Stimulated activated CD8-positive, alpha-beta memory T cell treated with anti-CD3 and anti-CD28 coated beads, Interleukin-7, amount 100 ng/mL, for 4 hours (primary cell): Measurements from ENCODE around the gene AKAP9.
"Not testable (repeated sequence)": the region's sequence is repeated elsewhere in the genome, so short reads cannot be mapped to it uniquely, and the experiment has no call there.

Source experiments
- DNase-seq, 2 donors: peaks; one replicate each; pipeline ENCODE4 v3.0.0-alpha.2; 2020; ENCODE audit warnings: low read depth in 2 of 2

The AKAP9 gene

DNA sequence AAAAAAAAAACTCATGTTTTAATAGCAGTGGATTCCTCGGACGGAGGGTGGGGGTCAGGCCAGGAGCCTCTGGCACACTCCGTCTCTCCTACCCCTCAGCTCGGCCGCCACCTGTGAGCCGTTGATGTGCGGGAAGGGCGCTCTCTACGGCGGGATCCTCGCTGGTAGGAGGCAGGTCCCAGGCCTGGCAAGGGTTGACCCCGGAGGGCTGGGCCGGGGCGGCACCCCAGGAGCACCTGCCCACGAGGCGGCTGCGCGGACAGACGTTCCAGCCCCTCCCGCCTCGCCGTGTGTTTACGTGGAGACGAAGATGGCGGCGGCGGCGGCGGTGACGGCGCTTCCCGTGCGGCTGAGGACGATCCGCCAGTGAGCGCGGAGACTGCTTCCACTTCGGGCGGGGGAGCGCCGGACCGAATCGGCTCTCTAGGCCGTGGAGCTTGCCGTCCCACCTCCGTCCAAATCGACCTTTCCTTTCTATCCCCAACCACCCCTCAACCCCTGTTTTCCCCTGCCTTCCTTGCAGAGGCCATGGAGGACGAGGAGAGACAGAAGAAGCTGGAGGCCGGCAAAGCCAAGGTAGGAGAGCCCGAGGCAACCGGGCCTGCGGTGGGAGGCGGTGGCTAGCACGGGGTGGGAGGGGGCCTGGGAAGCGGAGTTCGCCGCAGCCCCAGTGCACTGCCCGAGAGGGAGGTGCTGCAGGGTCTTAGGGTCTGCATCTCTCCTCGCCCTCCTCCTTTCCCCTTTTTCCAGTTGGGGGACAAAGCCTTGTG is at the start of gene AKAP9:
AKAP9 (plus strand) TSS at position 291 of the 770 bp plus-strand sequence; CDS start at position 529, 238 bp downstream.
- peak; percentile 63 to 83 for DNase-seq

GRCh38 chr7:91892099-91892705 is 48.5 kb upstream of the AKAP9 start:
- no peak for DNase-seq

DNA sequence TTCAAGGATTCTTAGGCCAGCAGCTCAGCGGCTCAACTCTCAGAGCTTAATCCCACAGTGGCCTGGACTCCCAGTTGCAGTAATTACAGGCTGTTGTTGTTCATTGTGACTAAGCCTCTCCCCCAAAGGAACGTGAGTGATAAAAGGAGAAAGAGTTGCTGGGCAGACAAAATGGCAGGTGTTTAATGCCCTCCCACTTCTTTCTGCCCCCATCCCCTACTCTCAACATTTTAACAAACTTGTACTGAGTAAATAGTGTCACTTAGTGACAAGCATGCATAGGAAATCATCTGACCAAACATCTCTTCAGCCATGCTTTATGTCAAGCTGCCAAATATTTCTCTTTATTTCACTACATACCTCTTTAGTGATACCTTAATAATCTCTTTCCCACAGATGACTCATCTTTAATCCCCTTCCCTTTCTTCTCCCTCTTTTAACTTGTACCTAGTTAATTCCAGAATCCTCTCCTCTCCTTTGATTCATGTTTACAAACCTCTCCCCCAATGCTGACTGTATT is 47.8 kb upstream of the AKAP9 start:
- DNase-seq: no peak

GRCh38 chr7:91893699-91894098 is 47.0 kb upstream of the AKAP9 start:
- DNase-seq: not testable (repeated sequence)

- no peak for DNase-seq
Measured at GRCh38 chr7:91894781-91895480, 45.7 kb upstream of the AKAP9 start.

GRCh38 chr7:91898240-91898992 is 42.2 kb upstream of the AKAP9 start:
- no peak for DNase-seq

GRCh38 chr7:91899563-91899962 is 41.1 kb upstream of the AKAP9 start:
- no peak for DNase-seq

- DNase-seq: no peak
Measured at GRCh38 chr7:91910171-91910570, 30.5 kb upstream of the AKAP9 start.

- no peak for DNase-seq
Measured at GRCh38 chr7:91911121-91911520, 29.5 kb upstream of the AKAP9 start.

GRCh38 chr7:91912494-91912893 is 28.2 kb upstream of the AKAP9 start:
- DNase-seq: no peak

- no peak for DNase-seq
Measured at GRCh38 chr7:91913612-91914011, 27.1 kb upstream of the AKAP9 start.

GRCh38 chr7:91915401-91916050 is 25.1 kb upstream of the AKAP9 start:
- DNase-seq: no peak

- DNase-seq: no peak
Measured at GRCh38 chr7:91916051-91916440, 24.6 kb upstream of the AKAP9 start.

- no peak for DNase-seq
Measured at GRCh38 chr7:91918356-91918755, 22.3 kb upstream of the AKAP9 start.

- DNase-seq: no peak
Measured at GRCh38 chr7:91922857-91923256, 17.8 kb upstream of the AKAP9 start.

DNA sequence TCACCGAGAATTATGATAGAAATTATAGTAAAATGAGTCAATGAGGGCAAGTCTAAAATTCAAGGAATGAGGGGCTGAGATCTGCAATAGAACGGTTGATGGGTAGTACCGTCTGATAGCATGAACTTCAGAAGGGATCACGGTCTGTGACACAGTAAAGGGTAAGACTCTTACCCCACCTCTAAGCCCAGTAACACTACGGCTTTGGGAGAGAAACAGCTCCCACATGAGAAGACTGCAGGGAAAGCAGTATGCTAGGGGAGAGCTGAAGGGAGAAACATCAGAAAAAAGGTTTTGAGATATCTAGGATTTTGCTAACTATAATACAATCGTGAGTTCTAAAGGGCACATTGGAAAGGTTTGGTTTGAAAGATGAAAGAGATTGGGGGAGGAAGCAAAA is 12.8 kb upstream of the AKAP9 start:
- no peak for DNase-seq

DNA sequence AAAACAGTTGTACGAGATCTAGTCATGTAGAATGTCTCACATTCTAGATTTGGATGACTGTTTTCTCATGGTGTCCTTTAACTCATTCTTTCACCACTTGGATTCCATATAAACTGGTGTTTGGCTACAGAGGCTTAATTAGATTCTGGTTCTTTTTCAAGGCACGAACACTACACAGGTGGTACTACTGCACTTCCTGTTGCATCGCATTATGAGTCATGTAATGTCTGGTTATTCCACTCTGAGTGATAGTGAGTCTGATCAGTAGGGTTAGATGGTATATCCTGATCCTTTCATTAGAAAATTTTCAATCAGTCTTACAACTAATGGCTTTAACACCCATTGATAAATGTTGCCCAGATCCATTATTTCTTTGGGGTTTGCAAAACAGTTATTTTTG is 11.2 kb upstream of the AKAP9 start:
- no peak for DNase-seq

- DNase-seq: peak in 1 of 2 donors; percentile 8
Measured at GRCh38 chr7:91940171-91940570, 491 bp upstream of the AKAP9 start.

DNA sequence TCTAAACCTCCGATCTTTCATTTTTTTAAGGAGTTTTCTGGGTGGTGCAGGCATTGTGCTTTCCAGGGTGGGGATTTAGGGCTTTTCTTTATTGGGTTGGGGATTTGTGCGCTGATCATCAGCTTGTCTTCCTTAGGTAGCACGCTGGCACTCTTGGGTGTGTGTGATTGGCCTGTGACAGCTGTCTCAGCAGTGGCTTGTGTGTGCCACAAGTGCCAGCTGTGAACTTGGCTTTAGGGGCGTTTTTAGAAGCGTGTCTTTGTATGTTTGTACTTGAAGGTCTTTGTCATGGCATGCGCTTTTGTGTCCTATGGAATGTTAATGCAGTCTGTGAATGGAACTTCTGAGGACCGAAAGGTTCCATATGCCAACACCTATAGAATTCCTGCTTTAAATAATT is 788 bp downstream of the AKAP9 start:
- peak; percentile 2 to 8 for DNase-seq

DNA sequence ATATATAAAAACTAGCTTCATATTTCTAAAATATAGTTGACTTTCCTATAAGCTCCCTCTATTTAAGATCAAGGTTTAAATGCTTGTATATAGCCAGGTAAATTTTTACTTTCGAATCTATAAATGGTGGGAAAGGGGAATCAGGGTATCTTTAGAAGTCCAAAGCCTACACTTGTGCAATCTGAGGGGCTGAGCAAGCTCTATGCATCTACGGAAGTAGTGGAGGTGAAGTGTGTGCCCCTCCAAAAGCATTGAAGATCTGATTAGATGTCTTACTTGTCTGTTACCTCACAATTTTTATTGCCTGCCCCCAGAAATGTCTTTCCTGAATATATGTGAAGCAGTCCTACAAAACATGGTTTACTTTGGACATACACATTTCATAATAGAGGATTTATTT is 1.6 kb downstream of the AKAP9 start:
- DNase-seq: no peak

DNA sequence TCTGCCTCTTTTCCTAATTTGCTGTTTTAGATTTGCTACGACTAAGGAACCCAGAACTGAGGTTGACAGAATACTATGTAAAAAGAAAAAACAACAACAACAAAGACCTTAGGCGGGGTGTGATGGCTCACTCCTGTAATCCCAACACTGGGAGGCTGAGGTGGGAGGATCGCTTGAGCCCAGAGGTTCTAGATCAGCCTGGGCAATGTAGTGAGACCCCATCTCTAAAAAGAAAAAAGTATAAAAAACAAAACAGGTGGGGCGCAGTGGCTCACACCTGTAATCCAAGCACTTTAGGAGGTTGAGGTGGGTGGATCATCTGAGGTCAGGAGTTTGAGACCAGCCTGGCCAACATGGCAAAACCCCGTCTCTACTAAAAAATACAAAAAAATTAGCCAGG is 4.3 kb downstream of the AKAP9 start:
- DNase-seq: not testable (repeated sequence)
